HG03439 (cell line): ENCODE measurements around the gene CFAP61.
"Not testable (repeated sequence)": the region's sequence is repeated elsewhere in the genome, so short reads cannot be mapped to it uniquely, and the experiment has no call there.

Experiments used
- ATAC-seq: cut with Tn5 transposase; IDR thresholded peaks from one replicate; pipeline ENCODE4 v1.9.1; 2021; ENCODE audit warnings: mild to moderate bottlenecking, moderate library complexity; ENCODE audit not compliant: unreplicated experiment

The CFAP61 gene

GRCh38 chr20:20312562-20312961 is 260.2 kb downstream of the CFAP61 start:
- no peak for ATAC-seq

- ATAC-seq: peak; percentile 92
These were observed 264.9 kb downstream of the CFAP61 start for GRCh38 chr20:20317195-20317594.

DNA sequence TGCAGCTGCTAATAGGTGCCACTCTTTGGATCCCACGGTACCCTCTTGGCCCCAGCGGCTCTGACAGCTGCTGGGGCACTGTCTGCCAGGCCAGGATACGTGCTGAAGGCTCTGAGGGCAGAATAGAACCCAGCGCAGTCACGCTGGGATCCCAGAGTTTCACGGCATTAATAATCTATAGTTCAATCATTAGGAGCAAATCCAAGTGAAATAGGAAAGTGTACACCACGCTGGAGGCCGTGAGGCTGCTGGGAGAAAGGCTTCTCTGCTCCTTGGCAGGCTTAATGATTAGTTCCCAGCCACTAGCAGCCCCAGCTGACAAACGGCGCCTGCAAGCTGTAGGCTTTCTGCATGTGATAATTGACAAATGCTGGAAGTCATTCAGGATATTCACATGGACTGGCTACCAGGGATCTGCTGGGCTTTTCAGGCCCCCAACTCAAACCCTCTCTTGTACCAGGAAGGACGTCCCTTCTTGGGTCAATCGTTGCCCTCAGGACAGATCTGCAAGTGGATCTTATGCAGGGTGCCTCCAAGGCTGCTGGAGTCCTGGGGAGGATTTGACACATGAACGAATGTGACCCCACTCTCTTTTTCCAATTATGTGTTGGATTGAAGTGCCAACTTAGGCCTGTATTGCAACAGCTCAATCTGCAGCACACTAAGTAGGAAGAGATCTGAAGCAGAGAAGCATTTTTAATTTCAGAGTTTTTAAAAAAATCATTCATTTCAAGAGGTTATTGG is 265.5 kb downstream of the CFAP61 start:
- ATAC-seq: peak; percentile 41

DNA sequence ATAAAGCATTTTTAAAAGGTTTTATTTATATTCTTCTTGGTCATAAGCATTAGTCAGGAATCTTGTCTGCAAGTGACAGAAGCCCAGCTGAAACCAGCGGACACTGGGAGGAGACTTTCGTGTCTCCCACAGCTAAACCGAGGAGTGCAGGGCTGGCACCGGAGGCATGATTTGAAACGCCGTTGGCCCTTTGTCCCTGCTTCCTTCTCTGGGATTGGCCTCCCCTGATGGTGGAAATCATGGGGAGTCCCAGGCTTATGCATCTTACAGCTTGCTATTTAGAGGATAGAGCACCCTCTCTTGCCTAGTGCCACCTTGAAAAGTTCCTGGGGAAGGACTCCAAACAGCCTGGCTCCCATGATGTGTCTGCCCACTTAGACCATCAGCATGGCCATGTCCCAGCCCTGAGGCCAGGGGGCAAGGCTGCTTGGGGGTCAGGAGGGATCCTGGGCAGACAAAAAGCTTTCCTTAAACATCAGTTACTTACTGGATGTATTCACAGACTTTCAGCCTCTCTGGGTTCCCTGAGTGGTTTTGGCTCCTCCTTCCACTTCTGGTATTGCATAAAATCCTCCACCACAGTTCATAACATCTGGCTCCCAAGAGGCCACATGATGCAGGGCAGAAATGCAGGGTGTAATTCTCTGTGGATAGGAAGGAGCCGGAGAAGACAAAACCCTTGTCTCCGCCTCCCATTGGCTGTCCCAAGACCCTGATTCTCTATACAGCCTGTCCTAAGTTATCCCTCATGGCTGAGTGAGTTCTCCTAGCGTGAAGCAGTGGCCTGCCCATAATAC is 266.2 kb downstream of the CFAP61 start:
- no peak for ATAC-seq

DNA sequence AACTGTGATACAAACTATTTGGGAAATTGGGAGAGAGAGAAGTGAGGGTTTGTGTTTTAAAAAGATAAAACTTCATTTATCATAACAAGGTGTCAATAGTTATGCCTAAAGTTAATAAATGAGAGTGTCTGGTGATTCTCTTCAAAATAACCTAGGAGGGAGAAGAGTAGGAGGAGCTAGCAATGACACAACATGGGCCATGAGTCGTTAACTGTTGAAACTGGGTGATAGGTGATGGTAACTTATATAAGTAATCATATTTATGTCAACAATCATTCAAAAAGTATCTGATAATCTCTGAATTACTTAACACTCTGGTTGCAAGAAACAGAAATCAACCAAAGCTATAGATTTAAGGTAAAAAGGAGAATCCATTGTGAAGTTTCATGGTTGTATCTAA is 268.8 kb downstream of the CFAP61 start:
- ATAC-seq: no peak

GRCh38 chr20:20321917-20322316 is 269.6 kb downstream of the CFAP61 start:
- no peak for ATAC-seq

DNA sequence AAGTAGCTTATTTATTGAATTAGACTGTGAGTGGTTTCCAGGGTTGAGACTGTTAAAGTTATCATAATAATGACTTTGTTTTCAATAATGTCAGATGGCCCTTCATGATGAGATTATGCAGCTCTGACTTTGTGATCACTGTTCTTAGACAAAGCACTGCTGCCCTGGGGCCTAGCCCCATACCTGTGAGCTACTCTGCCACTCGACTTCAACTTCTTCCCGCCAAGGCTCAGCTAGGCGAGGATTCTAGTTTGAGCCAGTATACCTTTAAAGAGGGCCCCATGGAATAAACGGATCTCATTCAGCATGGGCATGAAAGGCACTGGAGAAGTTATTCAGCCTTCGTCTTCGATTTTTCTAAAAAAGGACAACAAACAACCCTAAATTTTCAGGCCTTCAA is 270.6 kb downstream of the CFAP61 start:
- ATAC-seq: no peak

GRCh38 chr20:20327746-20328145 is 275.4 kb downstream of the CFAP61 start:
- no peak for ATAC-seq

GRCh38 chr20:20329564-20329963 is 277.2 kb downstream of the CFAP61 start:
- no peak for ATAC-seq

DNA sequence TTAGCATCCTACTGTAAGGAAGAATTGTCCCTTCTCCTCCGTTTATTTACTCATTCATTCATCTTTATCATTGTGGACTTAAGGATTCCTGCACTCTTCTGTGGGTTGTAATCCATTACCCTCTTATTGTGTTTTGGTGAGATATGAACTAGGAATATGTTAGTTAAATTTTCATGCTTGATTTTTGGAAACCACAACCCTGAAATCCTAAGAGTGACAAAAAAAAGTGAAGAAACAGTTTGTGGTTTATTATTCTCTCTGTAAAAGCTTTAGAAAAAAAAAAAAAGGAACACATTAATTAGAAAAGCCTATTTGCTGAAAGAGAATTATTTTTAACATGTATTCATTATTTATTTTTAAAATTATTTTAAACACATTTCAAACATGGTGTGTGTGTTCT is 278.8 kb downstream of the CFAP61 start:
- no peak for ATAC-seq

DNA sequence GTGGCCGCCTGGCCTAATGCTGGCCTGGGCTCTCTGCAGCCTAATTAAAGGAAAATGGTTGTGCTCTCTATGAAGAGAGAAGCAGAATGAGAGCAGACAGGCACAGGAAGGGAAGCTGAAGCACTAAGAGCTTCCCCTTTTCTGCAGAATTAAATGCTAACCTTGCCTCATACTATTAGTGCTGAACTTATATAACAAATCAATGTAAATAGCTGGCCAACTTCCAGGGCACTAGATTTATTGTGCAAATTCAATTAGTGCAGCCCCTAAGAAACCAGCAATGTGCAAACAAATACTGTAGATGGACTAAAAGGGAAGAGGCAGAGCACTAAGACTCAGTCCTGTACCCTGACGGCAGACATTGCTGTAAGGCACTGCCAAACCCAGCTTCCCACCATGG is 279.5 kb downstream of the CFAP61 start:
- ATAC-seq: no peak

DNA sequence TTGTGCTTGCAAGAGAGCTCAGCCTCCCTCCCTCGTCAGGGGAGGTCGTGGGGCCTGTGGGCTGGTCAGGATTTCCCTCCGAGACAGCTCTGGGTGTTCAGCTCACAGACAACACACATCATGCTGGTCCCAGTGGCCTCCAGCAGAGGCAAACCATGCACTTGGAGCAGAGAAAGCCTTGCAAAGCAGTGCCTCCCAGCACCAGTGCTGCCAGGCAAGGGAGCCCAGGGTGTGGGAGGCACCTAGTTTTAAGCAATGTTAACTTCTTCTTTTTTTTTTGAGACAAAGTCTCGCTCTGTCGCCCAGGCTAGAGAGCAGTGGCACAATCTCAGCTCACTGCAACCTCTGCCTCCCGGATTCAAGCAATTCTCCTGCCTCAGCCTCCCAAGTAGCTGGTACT is 281.5 kb downstream of the CFAP61 start:
- peak; percentile 23 for ATAC-seq

DNA sequence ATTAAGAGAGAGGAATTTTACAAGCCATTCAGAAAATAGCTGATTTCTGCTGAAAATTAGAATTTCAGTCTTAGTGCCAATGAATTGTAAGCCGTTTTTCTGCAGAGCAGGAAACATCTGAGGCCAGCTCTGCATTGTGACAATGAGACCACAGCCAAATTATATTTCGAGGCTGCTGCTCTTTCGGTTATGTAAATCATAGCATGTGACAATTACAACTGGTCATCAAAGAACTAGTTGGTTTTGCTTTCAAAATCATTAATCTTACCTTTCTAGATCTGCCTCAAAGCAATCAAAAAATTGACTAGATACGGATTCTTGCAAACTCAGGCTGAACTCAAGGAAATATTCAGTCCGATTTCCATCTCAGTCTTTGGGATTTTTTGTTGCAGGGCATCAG is 282.2 kb downstream of the CFAP61 start:
- peak; percentile 91 for ATAC-seq

- no peak for ATAC-seq
These were observed 285.9 kb downstream of the CFAP61 start for GRCh38 chr20:20338133-20338730.

DNA sequence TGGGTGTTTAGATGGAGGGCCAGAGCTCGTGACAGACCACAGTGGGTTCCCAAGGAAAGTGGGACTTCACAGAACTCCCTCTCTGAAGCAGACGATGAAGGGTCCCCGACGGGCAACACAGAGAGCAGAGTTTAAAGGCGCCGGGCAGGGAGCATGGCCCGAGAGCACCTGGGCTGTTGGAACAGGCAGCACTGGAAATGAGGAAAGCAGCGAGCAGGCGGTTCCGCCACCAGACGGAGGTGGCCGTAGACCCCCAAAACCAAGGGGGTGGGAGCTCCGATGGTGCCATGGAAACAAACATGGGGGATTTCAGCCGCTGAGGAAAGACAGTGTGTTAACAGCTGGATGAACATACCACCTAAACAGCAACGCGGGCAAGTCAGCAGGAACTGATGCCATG is 288.1 kb downstream of the CFAP61 start:
- ATAC-seq: no peak

DNA sequence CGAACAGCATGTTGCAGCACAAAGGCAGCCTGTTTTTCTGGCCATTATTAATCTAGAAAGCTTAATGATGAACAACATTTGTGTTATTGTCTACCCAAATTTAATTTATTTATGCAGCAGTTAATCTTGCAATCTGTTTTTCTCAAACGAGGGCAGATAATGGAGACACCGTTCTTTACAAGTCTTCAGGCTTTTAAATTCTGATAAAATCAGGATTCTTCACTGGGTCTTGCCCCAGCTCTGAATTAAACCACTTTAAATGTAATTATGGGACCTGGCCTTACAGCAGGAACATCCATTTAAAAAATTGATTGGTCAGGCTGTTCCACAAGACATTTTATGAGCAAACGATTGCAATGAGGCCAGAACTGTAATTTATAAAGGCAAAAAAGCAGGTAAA is 289.0 kb downstream of the CFAP61 start:
- ATAC-seq: no peak

DNA sequence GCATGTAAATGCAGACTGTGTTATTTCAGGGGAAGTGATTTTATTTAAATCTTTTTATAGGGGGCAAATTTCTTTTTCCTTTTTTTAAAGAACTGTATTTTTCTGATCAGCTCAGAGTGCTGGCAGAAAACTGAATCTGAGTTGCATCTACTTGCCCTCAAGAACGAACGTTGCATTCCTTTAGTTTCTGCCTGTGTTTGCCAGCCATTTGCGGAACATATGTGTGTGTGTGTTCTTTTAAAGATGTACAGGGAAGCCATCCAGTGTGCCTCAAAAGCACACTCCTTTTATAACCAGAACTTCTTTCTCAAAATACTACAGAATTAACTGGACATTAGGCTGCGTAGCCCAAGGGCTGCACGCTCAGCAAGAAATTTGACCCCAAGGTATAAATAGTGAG is 289.7 kb downstream of the CFAP61 start:
- ATAC-seq: no peak

GRCh38 chr20:20343932-20344331 is 291.6 kb downstream of the CFAP61 start:
- ATAC-seq: no peak

GRCh38 chr20:20344476-20344875 is 292.1 kb downstream of the CFAP61 start:
- ATAC-seq: no peak

DNA sequence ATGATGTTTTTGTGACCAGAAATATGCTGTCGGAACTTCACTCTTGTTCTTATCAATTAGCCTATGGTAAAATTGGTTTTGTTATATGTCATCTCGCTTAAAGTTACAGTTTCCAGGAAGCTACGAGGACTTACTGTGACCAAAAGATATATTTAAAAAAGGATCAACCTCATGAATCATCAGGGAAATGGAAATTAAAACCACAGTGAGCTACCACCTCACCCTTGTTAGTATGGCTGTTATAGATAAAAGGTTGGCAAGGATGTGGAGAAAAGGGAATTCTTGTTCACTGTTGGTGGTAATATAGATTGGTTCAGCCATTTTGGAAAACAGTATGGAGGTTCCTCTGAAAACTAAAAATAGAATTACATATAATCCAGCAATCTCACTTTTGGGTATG is 301.2 kb downstream of the CFAP61 start:
- ATAC-seq: no peak

DNA sequence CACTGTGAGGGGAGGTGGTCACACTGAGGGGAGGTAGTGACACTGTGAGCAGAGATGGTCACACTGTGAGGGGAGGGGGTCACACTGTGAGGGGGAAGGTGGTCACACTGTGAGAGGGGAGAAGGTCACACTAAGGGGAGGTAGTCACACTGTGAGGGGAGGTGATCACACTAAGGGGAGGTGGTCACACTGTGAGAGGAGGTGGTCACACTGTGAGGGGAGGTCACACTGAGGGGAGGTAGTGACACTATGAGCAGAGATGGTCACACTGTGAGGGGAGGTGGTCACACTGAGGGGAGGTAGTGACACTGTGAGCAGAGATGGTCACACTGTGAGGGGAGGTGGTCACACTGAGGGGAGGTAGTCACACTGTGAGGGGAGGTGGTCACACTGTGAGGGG is 303.2 kb downstream of the CFAP61 start:
- ATAC-seq: not testable (repeated sequence)

GRCh38 chr20:20358801-20359200 is 306.5 kb downstream of the CFAP61 start:
- no peak for ATAC-seq
